Measurements from ENCODE around the gene C1orf116.

C1orf116 gene

GRCh38 chr1:207000651-207001291, 31.8 kb downstream of the C1orf116 start:
- DNase-seq (ENCODE audit: low read depth in 1 of 2, low spot score in 1 of 2) = no peak

DNA sequence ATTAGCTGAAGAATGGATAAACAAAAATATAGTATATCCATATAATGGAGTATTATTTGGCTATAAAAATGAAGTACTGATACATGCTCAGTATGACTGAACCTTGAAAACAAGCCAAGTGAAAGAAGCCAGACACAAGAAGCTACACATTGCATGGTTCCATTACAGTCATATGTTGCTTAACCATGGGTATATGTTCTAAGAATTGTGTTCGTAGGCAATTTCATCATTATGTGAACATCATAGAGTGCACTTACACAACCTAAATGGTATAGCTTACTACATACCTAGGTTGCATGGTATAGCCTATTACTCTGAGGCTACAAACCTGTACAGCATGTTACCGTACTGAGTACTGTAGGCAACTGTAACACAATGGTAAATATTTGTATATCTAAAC, 33.7 kb downstream of the C1orf116 start:
- DNase-seq (ENCODE audit: low read depth in 1 of 2, low spot score in 1 of 2) = no peak

- no peak for DNase-seq (ENCODE audit: low read depth in 1 of 2, low spot score in 1 of 2)
These were observed 39.8 kb downstream of the C1orf116 start for GRCh38 chr1:206992790-206993189.

DNA sequence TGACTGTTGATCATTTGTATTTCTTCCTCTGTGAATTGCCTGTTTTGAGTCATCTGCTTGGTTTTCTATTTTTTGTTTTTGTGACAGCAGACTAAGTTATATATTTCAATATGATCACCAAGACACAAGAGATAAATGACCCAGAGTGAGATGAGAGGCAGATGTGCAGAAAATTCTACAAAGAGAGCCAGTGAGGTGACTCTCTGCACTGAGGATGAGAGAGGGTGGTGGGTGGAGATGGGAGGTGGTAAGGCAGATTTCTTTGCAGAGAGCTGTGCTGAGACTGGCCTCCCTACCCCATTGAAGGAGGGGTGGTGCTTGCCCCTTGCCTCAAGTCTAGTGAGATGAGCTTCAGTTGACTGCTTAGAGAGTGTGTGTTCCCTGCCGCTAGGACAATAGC, 44.7 kb downstream of the C1orf116 start:
- DNase-seq (ENCODE audit: low read depth in 1 of 2, low spot score in 1 of 2) = no peak

GRCh38 chr1:206986885-206987284, 45.7 kb downstream of the C1orf116 start:
- DNase-seq (ENCODE audit: low read depth in 1 of 2, low spot score in 1 of 2) = no peak

- no peak for DNase-seq (ENCODE audit: low read depth in 1 of 2, low spot score in 1 of 2)
These were observed 46.2 kb downstream of the C1orf116 start for GRCh38 chr1:206986402-206986801.

DNA sequence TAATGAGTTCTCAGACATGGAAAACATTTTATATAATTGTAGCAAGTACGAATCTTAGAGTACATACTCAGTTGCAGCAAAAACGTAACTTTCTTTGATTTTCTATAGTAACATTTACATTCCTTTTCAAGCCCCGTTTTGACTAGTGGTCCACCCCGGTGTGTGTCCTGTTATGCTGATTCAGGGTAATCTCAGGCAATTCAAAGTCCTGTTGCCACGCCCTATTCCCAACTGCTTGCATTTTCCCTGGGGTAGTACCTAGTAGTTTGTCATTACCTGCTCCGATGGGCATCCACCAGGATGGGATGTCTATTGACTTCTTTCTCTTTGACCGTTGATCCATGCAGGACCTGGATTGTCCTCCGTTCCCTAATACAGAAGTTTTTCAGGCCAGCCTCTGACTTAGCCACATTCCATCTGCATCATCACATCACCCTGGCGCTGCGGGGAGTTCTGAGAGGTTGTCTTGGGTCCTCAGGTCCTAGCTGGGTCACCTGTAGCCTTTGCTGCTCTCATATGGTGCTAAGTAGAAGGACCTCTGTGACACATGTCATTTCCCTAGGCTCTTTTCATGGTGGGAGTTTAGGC, 47.3 kb downstream of the C1orf116 start:
- DNase-seq (ENCODE audit: low read depth in 1 of 2, low spot score in 1 of 2) = no peak

DNA sequence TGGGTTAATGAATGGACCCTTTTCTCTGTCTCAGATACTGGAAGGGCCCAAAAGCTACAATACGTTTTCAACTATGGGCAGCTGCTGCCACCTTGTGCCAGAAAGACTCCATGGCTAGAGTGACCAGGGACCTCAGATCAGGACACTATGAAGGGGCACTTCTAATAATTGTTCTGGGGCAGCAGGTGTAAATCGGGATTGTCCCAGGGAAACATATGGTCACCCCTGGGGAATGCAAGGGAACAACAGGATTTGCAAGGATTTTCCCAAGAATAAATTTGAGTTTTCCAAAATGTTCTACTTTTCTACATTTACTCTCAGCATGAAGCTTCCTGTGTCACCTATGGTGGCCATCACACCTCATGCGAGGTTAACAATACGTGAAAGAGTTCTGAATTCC, 50.3 kb downstream of the C1orf116 start:
- DNase-seq (ENCODE audit: low read depth in 1 of 2, low spot score in 1 of 2) = peak; percentile 33 to 45

DNA sequence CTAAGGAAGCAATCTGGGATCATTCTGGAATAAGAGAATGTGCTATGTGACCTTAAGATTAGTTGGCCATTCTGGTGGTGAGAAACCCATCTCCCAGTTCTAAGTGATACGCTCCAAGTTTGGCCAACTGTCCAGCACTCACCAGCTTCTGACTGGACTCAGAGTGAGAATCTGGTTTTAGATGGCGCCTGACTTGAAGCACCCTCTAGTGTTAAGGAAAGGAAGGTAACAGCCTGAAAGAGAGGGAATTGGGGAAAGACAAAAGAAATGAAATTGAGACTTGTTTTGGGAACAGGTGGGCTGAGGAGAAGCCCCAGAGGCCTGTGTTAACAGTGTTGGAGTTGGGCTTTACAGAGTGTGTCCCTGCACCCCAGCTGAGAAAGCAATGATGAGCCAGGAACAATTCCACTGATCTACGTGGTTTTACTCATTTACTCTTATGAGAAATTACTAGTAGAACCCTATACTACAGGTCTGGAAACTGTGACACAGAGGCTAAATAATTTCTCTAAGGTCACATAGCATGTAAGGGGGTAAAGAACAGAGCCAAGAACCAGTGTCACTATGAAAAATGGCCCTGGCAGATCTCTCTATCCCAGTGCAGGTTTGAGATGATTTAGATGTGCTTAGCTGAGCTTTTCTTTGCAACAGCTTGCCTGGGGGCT, 53.0 kb downstream of the C1orf116 start:
- no peak for DNase-seq (ENCODE audit: low read depth in 1 of 2, low spot score in 1 of 2)

DNA sequence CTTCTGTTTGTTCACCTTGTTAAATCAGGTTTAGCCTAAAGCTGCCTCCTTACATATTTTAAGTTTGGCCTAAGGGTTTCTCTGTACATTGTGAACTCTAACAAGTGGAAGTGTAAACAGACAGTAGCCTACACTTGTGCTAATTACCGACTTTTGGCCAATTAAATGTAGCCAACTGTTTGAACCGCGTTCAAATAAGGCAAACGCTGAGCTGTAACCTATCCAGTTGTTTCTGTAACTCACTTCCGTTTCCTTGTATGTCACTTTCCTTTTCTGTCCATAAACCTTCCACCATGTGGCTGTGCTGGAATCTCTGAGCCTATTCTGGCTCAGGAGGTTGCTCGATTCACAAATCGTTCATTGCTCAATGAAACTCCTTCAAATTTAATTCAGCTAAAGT, 54.3 kb downstream of the C1orf116 start:
- no peak for DNase-seq (ENCODE audit: low read depth in 1 of 2, low spot score in 1 of 2)

GRCh38 chr1:206975306-206975705, 57.2 kb downstream of the C1orf116 start:
- DNase-seq (ENCODE audit: low read depth in 1 of 2, low spot score in 1 of 2) = no peak

GRCh38 chr1:206974140-206974539, 58.4 kb downstream of the C1orf116 start:
- DNase-seq (ENCODE audit: low read depth in 1 of 2, low spot score in 1 of 2) = no peak

DNA sequence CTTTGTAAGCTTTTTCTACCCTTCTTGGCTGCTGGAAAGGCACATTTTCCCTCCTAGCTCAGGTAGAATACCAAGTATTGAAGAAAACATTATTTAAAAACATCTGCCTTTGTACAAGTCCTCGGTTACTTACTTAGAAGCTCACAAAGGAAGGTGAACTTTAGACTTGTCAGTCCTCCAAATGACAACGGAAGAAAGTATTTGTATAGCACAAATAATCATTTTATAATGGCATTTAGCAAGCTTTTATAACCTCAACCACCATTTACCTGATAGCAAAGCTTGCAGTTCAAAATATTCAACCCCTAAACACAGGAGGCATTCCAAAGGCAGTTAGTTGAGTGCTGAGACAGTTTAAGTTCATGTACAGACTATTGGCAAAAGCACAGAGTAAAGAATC, 59.8 kb downstream of the C1orf116 start:
- DNase-seq (ENCODE audit: low read depth in 1 of 2, low spot score in 1 of 2) = no peak

DNA sequence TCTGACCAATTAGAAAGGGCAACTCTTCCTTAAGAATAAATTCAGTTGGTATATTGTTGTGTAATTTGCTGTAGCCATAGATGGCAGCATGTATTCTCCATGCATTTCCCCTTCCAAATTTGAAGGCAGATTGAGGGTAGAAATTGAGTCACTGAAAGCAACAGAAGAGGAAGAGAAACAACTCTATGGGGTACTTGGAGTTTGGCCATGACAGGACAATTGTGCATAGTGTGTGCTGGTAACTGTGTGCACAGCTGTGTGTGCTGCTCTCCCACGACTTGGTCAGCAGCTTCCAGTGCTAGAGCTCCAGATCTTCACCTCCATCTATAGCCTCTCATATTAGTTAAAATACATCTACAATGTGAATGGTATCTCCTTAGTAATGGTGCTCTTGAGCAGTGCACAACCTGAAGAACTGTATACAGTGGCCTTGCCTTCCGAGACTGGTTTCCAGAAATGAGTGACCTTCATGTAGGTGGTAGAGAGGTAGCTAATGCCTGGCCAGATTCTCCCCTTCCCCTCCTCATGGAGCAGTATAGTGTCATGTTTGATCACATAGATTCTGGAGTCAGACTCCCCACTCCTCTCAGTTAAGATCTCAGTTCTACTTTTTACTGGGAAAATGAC, 61.4 kb downstream of the C1orf116 start:
- no peak for DNase-seq (ENCODE audit: low read depth in 1 of 2, low spot score in 1 of 2)

DNA sequence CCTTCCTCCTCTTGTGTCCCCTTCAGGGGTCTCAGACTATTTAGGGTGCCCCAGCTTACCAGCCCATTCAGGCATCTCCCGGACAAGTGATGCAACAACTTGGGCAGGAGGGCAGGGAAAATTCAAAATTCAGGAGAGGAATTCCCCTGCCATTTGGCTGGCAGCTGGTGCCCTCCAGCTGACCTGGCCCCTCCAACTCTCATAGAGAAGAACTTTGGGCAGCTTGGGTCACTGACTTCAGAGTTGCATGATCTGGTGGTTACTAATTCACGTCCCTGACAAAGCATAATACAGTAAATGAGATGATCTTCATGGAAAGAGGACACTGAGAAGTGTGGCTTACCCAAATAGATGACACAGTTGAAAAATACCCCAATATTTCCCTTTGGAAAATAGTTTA, 62.1 kb downstream of the C1orf116 start, which contains the start of gene FCAMR:
FCAMR (minus strand) TSS at position 15 of the 400 bp plus-strand sequence. CDS start 335 bp downstream, outside the sequence.
- DNase-seq (ENCODE audit: low read depth in 1 of 2, low spot score in 1 of 2) = no peak

GRCh38 chr1:206969090-206969489, 63.5 kb downstream of the C1orf116 start:
- no peak for DNase-seq (ENCODE audit: low read depth in 1 of 2, low spot score in 1 of 2)

Measured in activated CD4-positive, alpha-beta T cell treated with anti-CD3 and anti-CD28 coated beads, Interleukin-2, amount 50 U/mL, for 24 hours (primary cell).